Mesenteric fat pad (tissue), 1 donor: ENCODE results near the gene CACNA1A. TPM values are rescaled to one million over a fixed set of nuclear protein-coding genes. Genes with fewer than 3 reads are reported as not detected.
"Not testable (repeated sequence)": the region's sequence is repeated elsewhere in the genome, so short reads cannot be mapped to it uniquely, and the experiment has no call there.

Source experiments
- DNase-seq: peaks from one replicate; pipeline ENCODE4 v3.0.0-alpha.2; 2020; ENCODE audit warnings: low spot score
- total RNA-seq: library from RNA; stranded (reverse); fragmentation: NEBNext Ultra II Directional; extraction: Animal tissue kit (Norgen Biotek cat#: 25700); gene quantifications from one replicate; pipeline ENCODE4 v1.2.1, GENCODE V29; 2021
- donor health status: DM: yes; HTN: yes; CAD: no.

CACNA1A gene
- total RNA-seq, 1 donor from 2014 or later: 0.84 TPM

- no peak for DNase-seq
These were observed 298.9 kb downstream of the CACNA1A start for GRCh38 chr19:13207237-13207845.

GRCh38 chr19:13206587-13206986 lies 299.7 kb downstream of the CACNA1A start:
- no peak for DNase-seq

GRCh38 chr19:13202112-13202511 lies 304.2 kb downstream of the CACNA1A start:
- DNase-seq: not testable (repeated sequence)

- DNase-seq: no peak
These were observed 307.6 kb downstream of the CACNA1A start for GRCh38 chr19:13198634-13199033.

GRCh38 chr19:13195678-13196077 lies 310.6 kb downstream of the CACNA1A start:
- no peak for DNase-seq

GRCh38 chr19:13190781-13191540 lies 315.3 kb downstream of the CACNA1A start:
- DNase-seq: no peak

- DNase-seq: no peak
These were observed 316.7 kb downstream of the CACNA1A start for GRCh38 chr19:13189600-13189999.

- no peak for DNase-seq
These were observed 318.9 kb downstream of the CACNA1A start for GRCh38 chr19:13187419-13187818.

- not testable (repeated sequence) for DNase-seq
These were observed 319.6 kb downstream of the CACNA1A start for GRCh38 chr19:13186688-13187087.

- DNase-seq: not testable (repeated sequence)
These were observed 320.3 kb downstream of the CACNA1A start for GRCh38 chr19:13185763-13186657.

GRCh38 chr19:13184926-13185325 lies 321.4 kb downstream of the CACNA1A start:
- not testable (repeated sequence) for DNase-seq

- no peak for DNase-seq
These were observed 324.4 kb downstream of the CACNA1A start for GRCh38 chr19:13181747-13182388.

- not testable (repeated sequence) for DNase-seq
These were observed 328.0 kb downstream of the CACNA1A start for GRCh38 chr19:13178291-13178690.

GRCh38 chr19:13177584-13177983 lies 328.7 kb downstream of the CACNA1A start:
- DNase-seq: not testable (repeated sequence)

- no peak for DNase-seq
These were observed 329.9 kb downstream of the CACNA1A start for GRCh38 chr19:13176345-13176744.

GRCh38 chr19:13173139-13173737 lies 333.0 kb downstream of the CACNA1A start:
- DNase-seq: no peak

- peak; percentile 93 for DNase-seq
These were observed 333.7 kb downstream of the CACNA1A start for GRCh38 chr19:13172346-13173138.

GRCh38 chr19:13171146-13171545 lies 335.1 kb downstream of the CACNA1A start:
- no peak for DNase-seq

GRCh38 chr19:13169769-13170168 lies 336.5 kb downstream of the CACNA1A start:
- DNase-seq: no peak

- not testable (repeated sequence) for DNase-seq
These were observed 340.1 kb downstream of the CACNA1A start for GRCh38 chr19:13166151-13166550.
